GM19025 (cell line): ENCODE results near the gene PROCR.
"Not testable (repeated sequence)": the region's sequence is repeated elsewhere in the genome, so short reads cannot be mapped to it uniquely, and the experiment has no call there.

Experiments
- ATAC-seq: cut with Tn5 transposase; IDR thresholded peaks from one replicate; pipeline ENCODE4 v1.9.1; 2021; ENCODE audit warnings: mild to moderate bottlenecking, low read depth, moderate library complexity; ENCODE audit not compliant: unreplicated experiment

PROCR gene

GRCh38 chr20:35192118-35192872 is 20.4 kb downstream of the PROCR start:
- no peak for ATAC-seq

- ATAC-seq: not testable (repeated sequence)
Observed at GRCh38 chr20:35193031-35193791, 21.3 kb downstream of the PROCR start.

GRCh38 chr20:35196313-35196712 is 24.4 kb downstream of the PROCR start:
- ATAC-seq: no peak

GRCh38 chr20:35199740-35200139 is 27.9 kb downstream of the PROCR start:
- no peak for ATAC-seq

GRCh38 chr20:35200267-35200666 is 28.4 kb downstream of the PROCR start:
- ATAC-seq: no peak

- ATAC-seq: not testable (repeated sequence)
Observed at GRCh38 chr20:35201467-35201866, 29.6 kb downstream of the PROCR start.

GRCh38 chr20:35206802-35207201 is 34.9 kb downstream of the PROCR start:
- ATAC-seq: no peak

GRCh38 chr20:35207950-35208611 is 36.2 kb downstream of the PROCR start:
- ATAC-seq: no peak

GRCh38 chr20:35215066-35215956 is 43.4 kb downstream of the PROCR start:
- no peak for ATAC-seq

GRCh38 chr20:35216541-35216940 is 44.7 kb downstream of the PROCR start:
- ATAC-seq: no peak

GRCh38 chr20:35223941-35224340 is 52.1 kb downstream of the PROCR start:
- no peak for ATAC-seq

- no peak for ATAC-seq
Observed at GRCh38 chr20:35224536-35224935, 52.7 kb downstream of the PROCR start.

- ATAC-seq: no peak
Observed at GRCh38 chr20:35225319-35226125, 53.6 kb downstream of the PROCR start.

- ATAC-seq: no peak
Observed at GRCh38 chr20:35226126-35226883, 54.4 kb downstream of the PROCR start, which contains the start of gene MMP24. Gene MMP24 (plus strand): TSS chr20:35226690. CDS start chr20:35226739, 49 bp downstream.
